Stimulated activated CD4-positive, alpha-beta T cell treated with anti-CD3 and anti-CD28 coated beads, TNF-alpha, amount 100 ng/mL, for 48 hours (primary cell): Measurements from ENCODE around the gene BCKDHA.
"Not testable (repeated sequence)": the region's sequence is repeated elsewhere in the genome, so short reads cannot be mapped to it uniquely, and the experiment has no call there.

ENCODE experiments used
- DNase-seq, 3 donors: peaks; one replicate each; pipeline ENCODE4 v3.0.0-alpha.2; 2020; ENCODE audit warnings: low read depth in 3 of 3

Gene BCKDHA

GRCh38 chr19:41425174-41426115 is 27.8 kb downstream of the BCKDHA start:
- DNase-seq, result no peak

- no peak for DNase-seq
Observed at GRCh38 chr19:41426116-41426841, 28.7 kb downstream of the BCKDHA start.

GRCh38 chr19:41426952-41427646 is 29.5 kb downstream of the BCKDHA start, which contains the start of gene B3GNT8:
Gene B3GNT8, minus strand, starts transcription at chr19:41427374. Its CDS starts 596 bp downstream, at chr19:41426778.
- peak in 1 of 3 donors; percentile 41 for DNase-seq

- peak in 1 of 3 donors; percentile 17 for DNase-seq
Observed at GRCh38 chr19:41427647-41428480, 30.2 kb downstream of the BCKDHA start.

GRCh38 chr19:41428481-41428859 is 30.9 kb downstream of the BCKDHA start:
- no peak for DNase-seq

- DNase-seq, result no peak
Observed at GRCh38 chr19:41430922-41431321, 33.3 kb downstream of the BCKDHA start.

- DNase-seq, result no peak
Observed at GRCh38 chr19:41431426-41432386, 34.1 kb downstream of the BCKDHA start.

- no peak for DNase-seq
Observed at GRCh38 chr19:41433171-41433570, 35.6 kb downstream of the BCKDHA start.

GRCh38 chr19:41434450-41434849 is 36.8 kb downstream of the BCKDHA start:
- DNase-seq, result no peak

GRCh38 chr19:41435376-41435775 is 37.8 kb downstream of the BCKDHA start:
- DNase-seq, result not testable (repeated sequence)

- DNase-seq, result no peak
Observed at GRCh38 chr19:41435936-41436673, 38.5 kb downstream of the BCKDHA start.

- no peak for DNase-seq
Observed at GRCh38 chr19:41436674-41436951, 39.0 kb downstream of the BCKDHA start.

- DNase-seq, result no peak
Observed at GRCh38 chr19:41437944-41438574, 40.4 kb downstream of the BCKDHA start.

GRCh38 chr19:41439441-41440222 is 42.0 kb downstream of the BCKDHA start, which contains the start of gene DMAC2:
Gene DMAC2, minus strand, starts transcription at chr19:41439912. Its CDS starts 13 bp downstream, at chr19:41439899.
- peak; percentile 91 to 96 (median 95) for DNase-seq

GRCh38 chr19:41441321-41441945 is 43.8 kb downstream of the BCKDHA start:
- no peak for DNase-seq

- DNase-seq, result no peak
Observed at GRCh38 chr19:41442473-41443355, 45.1 kb downstream of the BCKDHA start, which contains the start of gene ERICH4. Gene ERICH4, plus strand, starts transcription at chr19:41443156. Its CDS starts 14 bp downstream, at chr19:41443170.
